GM12875 (cell line): ENCODE measurements around the gene CFAP100.

Experiments
- H3K4me3 ChIP-seq: one replicate; pipeline ENCODE4 v1.5.1; 2011; ENCODE audit warnings: low read depth, low read length, control low read depth
- CTCF ChIP-seq: IDR thresholded peaks from 2 replicates; pipeline ENCODE4 v1.5.1; 2011; ENCODE audit warnings: low read depth, mild to moderate bottlenecking, control low read depth, inconsistent platforms, low read length, moderate library complexity, borderline replicate concordance; ENCODE audit not compliant: insufficient read depth

The CFAP100 gene

GRCh38 chr3:126394179-126394976 is at the start of gene CFAP100:
Gene CFAP100 (plus strand): TSS chr3:126394909. CDS start chr3:126396001, 1,092 bp downstream.
- no peak within 1 kb of the TSS for H3K4me3 ChIP-seq
- no peak for TF ChIP-seq CTCF

- no peak overlapping the region for H3K4me3 ChIP-seq
- no peak for TF ChIP-seq CTCF
Measured at GRCh38 chr3:126345231-126345630, 49.5 kb upstream of the CFAP100 start.

GRCh38 chr3:126345641-126346460 is 48.9 kb upstream of the CFAP100 start:
- no peak overlapping the region for H3K4me3 ChIP-seq
- TF ChIP-seq CTCF, result no peak

- no peak for TF ChIP-seq CTCF
- H3K4me3 ChIP-seq, result no peak overlapping the region
Measured at GRCh38 chr3:126346466-126346865, 48.2 kb upstream of the CFAP100 start.

GRCh38 chr3:126347543-126348161 is 47.1 kb upstream of the CFAP100 start:
- TF ChIP-seq CTCF, result no peak
- H3K4me3 ChIP-seq, result no peak overlapping the region

- H3K4me3 ChIP-seq, result no peak overlapping the region
- TF ChIP-seq CTCF, result peak; percentile 23; the same call in 1 of the 2 replicates
Measured at GRCh38 chr3:126348308-126348920, 46.3 kb upstream of the CFAP100 start.
